A673 (cell line): ENCODE measurements around the gene QDPR.

Experiments
- EZH2 ChIP-seq: fragments of 200-600 bp; sonication (generic); IDR thresholded peaks from 2 replicates; pipeline ENCODE4 v1.6.1; 2017; ENCODE audit warnings: borderline replicate concordance, low read depth, mild to moderate bottlenecking, mixed read lengths, antibody characterized with exemption, low read length; ENCODE audit not compliant: poor library complexity, severe bottlenecking
- TF ChIP-seq, protein P1 (sequence below): fragments of 300-800, 200-600 bp; sonication (generic); conservative IDR thresholded peaks from 2 replicates; pipeline ENCODE4 v1.5.1; 2017; ENCODE audit warnings: low read depth, mild to moderate bottlenecking, antibody characterized with exemption, low read length, moderate library complexity, mixed read lengths

DNA sequence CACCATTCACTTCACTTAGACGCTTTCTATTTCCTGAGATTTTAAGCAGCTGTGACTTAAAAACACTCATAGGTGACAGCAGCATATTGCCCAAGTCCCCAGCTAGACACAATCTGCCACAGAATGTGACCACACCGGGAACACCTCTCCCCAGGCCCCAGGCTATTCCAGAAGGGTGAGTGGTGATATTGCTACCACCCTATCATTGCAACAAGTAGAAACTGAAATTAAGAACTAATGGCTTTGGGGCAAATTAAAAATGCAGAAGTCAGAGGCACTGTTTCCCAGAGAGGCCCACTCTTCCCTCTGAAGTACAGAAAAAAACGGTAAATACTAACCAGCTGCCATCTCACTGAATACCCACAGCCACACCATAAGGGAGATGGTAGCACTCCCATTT is 35.0 kb downstream of the QDPR start:
- TF ChIP-seq, protein P1, sequence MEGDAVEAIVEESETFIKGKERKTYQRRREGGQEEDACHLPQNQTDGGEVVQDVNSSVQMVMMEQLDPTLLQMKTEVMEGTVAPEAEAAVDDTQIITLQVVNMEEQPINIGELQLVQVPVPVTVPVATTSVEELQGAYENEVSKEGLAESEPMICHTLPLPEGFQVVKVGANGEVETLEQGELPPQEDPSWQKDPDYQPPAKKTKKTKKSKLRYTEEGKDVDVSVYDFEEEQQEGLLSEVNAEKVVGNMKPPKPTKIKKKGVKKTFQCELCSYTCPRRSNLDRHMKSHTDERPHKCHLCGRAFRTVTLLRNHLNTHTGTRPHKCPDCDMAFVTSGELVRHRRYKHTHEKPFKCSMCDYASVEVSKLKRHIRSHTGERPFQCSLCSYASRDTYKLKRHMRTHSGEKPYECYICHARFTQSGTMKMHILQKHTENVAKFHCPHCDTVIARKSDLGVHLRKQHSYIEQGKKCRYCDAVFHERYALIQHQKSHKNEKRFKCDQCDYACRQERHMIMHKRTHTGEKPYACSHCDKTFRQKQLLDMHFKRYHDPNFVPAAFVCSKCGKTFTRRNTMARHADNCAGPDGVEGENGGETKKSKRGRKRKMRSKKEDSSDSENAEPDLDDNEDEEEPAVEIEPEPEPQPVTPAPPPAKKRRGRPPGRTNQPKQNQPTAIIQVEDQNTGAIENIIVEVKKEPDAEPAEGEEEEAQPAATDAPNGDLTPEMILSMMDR: no peak
- TF ChIP-seq EZH2: no peak
